GM21526 (cell line): Measurements from ENCODE around the gene SLC7A1.

Source experiments
- ATAC-seq: cut with Tn5 transposase; IDR thresholded peaks from one replicate; pipeline ENCODE4 v1.9.1; 2021; ENCODE audit warnings: moderate library complexity; ENCODE audit not compliant: unreplicated experiment, low FRiP score

SLC7A1 gene

DNA sequence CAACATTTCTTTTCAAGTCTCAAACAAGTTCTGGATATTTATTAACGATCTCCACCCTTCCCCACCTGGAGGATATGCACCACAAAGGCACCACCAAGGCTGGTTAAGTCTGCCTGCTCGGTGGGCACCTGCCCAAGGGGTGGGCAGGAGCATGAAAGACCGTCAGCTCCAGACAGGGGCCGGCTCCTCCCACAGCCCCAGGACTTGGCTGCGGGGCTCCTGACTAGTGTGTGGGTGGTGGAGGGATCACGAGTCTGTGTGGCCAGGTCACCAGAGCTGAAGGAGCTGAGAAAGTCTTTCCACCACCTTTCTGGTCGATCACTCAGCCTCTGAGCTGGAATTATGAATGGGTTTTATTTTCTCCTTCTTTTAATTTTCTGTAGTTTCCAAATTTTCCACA is 7.8 kb downstream of the SLC7A1 start:
- ATAC-seq, result no peak

DNA sequence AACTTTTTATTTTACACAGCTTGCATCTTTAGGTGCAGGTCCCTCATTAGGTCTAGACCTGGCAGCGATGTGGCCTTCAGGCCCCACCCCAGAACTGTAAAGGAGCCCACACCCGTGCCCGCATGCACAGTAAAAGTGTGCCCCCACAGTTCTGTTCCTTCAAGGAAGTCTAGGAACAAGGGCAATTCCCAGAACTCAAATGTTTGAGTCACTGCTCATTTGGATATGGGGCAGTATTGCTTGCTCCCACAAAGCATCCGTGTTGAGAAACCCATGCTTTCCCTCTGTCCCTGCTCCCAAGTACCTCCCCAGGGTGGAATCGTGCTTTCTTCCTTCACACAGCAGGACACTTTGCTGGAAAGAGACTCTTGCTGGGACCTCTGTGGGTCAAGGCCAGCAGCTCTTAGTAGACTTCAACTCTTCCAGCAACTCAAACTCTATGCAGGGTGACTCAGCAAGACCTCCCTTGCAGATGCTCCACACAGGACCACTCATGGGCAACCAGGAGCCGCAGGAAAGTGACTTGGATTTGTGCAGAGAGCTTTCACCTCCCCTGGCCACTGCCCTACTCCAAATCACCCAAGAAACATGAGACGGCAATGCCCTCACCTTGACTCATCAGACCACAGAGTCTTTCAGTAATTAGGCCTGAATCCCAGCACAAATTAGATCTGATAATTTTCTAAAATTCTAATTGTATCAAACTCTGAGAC is 12.3 kb downstream of the SLC7A1 start:
- ATAC-seq, result no peak

DNA sequence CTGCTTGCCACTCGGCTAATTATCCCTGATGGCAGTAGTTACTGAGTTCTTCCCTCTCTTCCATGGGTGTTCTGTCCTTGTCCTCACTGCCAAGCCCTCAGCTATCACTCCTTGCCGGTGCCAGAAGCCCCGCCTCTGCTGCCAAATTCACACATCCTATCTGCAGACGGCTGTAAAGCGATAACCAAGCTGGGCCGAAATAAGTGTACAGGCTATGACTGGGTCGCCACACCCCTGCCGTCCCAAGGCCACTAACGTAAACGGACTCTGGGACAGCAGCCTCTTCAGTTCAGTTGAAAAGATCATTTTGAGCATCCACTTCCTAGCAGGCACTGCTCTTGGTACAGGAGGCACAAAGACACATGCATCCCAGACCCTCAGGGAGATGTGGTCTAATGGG is 13.3 kb downstream of the SLC7A1 start:
- no peak for ATAC-seq

DNA sequence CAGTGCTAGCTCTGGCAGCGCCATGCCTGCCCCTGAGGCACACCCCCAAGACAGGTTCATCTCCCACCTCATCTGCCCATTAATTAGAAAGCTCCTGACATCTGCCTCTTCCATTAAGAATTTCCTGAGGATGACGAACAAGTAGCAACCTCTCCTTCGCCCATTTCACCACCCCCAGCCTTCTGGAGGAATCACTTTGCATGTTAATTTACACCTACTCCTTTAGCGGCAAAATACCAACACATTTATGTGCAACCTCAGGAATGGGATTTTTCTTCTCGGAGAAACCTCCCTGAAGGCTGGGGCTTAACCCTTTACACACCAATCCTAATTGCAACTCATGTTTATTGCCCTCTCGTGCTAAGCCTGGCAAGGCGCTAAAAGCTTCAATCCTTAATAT is 13.8 kb downstream of the SLC7A1 start:
- ATAC-seq, result no peak

DNA sequence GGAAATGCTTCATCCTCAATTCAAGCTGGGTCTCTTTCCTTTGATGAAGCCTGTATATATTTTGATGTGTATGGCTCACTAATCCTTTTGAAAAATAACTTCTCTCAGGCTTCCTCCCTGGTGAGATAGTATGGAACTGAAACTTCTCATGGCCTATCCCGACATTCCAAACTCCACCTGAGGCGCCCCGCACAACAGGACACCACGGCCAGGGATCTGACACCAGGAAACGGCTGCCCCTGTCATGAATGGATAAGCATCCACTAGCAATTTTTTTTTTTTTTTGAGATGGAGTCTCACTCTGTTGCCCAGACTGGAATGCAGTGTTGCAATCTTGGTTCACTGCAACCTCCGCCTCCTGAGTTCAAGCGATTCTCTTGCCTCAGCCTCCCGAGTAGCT is 16.4 kb downstream of the SLC7A1 start:
- ATAC-seq, result no peak

DNA sequence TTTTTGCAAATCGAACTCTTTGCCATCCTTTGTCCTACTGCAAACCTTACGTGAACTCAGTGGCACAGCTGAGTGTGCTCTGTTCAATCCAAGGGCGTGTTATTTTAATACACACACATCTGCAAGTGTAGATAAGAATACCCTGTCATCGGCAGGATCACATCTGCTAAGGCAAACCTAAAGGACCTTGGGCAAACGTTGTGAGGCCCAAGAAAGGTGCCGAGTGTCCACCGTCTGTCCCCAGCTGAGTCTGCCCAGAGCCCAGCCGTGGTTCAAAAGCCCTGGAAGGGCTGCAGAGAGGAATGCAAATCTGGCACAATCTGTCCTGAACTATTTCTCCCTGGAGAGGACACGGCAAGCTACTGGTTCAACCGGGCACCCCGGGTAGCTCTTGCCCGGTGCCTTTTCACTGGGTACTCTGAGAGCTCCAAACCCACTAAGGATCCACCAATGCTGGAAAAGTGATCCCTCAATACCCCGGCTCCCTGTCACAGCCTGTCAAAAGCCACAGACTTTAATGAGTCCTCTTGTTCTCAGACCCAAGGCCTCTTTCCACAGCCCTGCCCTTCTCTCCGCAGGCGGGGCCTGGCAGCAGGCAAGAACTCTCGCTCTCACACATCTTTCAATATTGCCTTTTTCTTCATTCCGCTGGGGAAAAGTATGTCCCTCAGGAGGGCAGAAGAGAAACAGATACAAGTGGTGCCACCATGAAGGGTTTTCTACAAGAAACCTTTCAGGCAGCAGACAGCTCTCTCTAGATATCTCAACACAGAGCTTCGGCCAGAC is 17.0 kb downstream of the SLC7A1 start:
- no peak for ATAC-seq

DNA sequence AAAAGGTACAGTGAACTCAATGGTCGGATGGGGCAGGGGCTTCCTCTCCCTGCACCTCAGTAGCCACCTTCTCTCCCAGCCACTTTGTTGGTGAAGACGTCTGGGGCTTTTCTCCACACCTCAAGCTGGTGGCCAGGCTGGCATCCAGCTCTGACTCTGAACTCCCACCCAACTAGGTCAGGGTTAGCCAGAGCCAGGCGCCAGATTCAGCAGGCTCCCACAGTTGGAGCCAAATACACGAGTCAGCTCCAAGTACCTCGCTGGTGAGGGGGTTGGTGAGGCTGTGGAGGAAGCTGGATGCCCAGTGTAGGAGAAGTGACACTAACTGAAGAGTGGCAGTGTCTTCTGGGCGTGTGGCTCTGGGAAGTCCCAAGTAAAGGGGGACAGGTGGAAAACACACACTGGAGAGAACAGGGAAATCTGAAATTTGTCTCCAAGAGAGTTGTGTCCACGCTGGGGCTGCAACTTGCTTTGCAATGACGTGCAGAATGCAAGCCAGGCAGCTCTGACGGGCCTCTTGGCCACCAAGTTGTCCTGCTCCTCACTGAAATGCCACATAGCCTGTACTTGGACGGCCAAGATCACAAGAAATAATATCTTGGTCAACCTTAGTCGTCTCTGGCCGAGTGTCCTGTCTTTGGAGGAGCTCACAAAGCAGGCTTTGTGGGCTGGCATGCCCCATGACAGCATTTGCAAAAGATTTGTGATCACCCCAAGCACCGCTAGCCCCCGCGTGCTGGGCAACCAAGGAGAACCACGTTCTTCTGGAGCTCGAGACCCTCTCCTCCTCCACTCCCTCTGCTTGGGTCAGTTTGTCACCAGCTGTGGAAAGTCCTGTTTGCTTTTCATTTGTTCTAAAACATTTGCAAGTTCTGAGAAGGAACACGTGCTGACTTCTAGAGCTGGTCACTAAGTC is 18.1 kb downstream of the SLC7A1 start:
- no peak for ATAC-seq

DNA sequence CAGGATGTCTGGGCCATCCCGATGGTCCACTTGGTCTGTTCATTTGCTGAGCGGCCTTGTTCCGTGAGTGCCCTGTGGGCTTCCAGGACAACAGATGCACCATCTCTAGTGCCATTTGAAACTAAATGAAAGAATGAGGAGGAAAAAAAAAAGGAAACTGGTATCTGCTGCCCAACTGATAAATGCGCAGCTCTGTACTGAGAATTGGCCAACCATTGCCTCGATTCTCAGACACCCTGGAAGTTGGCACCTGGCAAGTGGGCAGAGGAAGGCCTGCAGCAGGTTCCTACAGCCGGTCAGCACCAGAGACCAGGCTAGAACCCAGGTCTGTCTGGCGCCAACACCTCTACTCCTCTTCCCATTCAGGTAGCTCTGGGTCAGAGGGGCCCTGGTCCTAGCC is 18.9 kb downstream of the SLC7A1 start:
- no peak for ATAC-seq

DNA sequence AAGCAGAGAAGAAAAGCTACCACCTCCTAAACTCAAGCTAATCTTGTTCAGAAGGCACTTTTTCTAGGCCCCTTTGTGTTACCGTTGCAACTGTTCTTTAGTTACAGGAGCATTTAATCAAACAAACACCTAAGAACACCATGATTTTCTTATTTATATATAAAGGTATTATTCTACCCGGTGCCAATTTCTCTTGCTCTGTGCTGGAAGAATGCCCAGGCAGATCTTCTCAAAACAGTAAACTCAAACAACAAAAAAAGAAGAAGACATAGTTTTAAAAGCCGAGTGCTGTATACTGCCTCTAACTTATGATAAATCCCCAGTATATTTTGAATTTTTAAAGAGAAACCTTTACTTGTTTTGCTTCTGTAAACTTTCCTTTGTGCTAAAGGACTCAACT is 20.4 kb downstream of the SLC7A1 start:
- no peak for ATAC-seq

DNA sequence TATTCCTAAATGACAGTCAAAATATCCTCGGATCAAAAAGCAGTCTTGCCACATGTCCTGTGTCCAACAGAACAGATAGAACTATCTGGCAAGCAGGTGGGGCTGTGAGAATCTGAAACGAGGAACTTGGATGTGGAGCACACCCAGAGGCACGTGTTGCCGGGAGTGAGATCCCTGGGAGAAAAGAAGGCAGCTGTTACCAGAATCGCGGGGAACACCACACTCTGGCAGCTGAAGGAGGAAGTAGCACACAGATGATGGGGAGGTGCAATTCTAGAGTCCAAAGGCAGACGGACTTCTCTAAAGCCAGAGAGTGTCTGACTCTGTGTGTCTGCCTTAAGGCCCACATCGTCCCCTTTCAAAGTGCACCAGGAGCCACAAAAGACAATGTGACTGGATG is 22.3 kb downstream of the SLC7A1 start:
- no peak for ATAC-seq

DNA sequence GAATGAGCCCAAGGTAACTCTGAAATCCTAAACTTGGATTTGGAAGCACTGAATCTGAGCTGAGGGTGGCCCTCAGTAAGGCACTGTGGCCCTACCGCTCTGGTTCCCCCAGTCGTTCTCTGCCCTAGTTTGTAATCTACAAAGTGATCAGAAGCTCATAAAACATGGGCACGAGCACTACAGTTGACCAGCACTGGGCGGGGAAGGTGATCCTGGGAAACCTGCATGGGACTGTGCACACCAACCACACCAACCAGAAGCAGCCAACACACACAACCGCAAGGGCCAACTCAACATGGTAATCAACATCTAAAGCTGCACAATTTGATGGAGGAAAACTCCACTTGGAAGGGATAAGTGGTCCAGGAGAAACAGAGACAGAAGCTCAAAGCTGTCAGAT is 22.9 kb downstream of the SLC7A1 start:
- ATAC-seq, result no peak

DNA sequence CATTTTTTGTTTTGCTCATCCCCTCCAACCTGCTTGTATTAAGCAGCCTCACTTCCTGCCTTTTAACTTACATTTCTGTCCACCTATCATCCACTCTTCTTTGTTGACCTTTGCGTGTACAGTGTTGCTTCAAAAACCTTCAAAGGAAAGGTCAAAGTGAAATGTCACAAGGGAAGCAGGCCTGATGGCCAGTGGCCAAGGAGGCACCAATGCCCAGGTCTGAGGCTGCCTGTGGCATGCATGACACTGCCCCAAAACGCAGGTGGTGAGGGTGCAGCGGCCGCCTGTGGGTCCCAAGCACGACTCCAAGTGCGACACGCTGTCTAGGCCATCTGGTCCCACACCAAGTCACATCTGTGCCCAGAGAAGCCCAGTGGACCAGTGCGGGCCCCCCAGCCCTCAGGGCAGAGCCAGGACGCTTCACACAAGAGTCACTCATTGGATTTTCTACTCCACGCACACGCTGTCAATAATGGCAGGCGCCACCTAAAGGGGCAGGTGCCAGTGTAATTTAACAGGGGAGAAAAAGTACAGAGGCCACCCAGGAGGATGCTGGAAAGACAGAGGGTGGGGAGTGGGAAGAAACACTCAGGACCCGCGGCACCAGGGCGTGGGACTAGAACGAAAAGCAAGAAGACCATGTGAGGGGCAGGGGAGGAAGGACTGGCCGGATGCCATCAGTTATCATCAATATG is 23.5 kb downstream of the SLC7A1 start:
- no peak for ATAC-seq

DNA sequence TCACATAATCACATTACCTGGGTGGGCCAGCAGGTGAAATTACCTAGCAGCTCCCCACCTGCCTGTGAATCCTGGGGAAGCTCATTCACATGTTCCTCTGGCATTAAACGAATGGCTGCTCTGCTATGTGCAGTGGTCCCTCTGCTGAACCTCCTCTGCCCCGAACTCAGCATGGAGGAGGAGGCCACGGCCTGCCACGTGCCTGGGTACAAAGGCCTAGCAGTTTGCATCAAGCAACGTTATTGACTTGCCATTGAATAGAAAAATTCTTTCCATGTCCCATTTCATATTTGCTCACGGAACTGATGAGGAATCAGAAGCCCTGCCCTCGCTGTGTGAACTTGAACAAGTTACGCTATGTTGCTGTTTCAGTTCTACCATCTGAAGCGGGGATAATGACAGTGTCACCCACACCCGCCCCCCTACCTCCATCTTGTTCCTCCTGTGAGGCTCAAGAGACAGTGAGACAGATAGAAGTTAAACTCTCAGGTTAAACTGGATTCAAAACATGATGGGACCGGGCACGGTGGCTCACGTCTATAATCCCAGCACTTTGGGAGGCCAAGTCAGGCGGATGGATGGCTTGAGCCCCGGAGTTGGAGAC is 25.3 kb downstream of the SLC7A1 start:
- ATAC-seq, result no peak

DNA sequence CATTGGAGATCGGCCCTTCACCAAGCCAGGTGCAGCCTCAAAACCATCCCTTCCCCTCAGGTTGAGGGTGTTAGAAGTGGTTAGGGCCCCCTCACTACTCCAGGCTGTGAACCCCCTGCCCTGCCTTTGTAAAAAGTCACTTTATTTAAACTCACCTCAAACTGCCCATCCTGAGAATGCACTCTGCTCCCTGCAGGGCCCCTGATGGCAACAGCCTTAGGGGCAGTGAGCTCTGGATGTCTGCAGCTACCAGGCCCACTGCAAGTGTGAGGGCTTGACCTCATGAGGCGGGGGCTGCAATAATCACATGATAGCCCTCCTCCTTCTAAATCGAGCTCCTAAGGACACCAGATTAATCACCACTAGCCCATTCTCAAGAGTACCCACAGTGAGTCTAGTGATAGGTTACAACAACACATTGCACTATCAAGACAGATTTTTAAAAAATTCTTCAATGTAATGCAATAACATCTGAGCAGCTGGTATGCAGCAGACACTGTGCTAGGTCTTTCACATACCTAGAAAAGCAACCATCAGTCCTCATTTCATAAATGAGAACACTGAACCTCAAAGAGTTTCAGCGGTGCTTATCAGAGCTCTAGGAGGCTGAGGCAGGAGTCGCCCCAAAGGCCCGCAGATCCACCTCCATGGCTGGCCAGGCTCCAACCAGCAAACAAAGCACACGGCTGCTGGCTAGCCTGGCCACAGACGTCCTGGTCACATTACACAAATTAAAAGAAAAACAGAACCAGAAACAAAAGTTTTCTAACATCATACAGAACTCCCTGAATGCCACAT is 26.0 kb downstream of the SLC7A1 start:
- no peak for ATAC-seq

DNA sequence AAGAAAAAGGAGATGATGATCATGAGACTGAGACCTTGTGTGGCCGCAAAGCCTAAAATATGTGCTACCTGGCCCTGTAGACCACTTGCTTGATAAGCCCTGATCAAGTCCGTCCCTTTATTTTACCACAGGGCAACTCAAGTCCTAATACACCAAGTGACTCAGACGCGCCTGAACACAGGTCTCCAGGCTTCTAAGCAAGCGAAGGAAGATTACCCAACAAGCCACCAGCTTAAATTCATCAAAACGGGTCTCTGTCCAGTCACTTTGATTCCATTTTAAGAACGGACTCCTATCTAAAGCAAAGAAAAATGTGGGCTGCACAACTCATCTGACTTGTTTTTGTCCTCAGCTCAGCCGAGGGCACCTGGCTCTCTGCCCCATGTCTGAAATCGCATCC is 26.8 kb downstream of the SLC7A1 start:
- no peak for ATAC-seq

DNA sequence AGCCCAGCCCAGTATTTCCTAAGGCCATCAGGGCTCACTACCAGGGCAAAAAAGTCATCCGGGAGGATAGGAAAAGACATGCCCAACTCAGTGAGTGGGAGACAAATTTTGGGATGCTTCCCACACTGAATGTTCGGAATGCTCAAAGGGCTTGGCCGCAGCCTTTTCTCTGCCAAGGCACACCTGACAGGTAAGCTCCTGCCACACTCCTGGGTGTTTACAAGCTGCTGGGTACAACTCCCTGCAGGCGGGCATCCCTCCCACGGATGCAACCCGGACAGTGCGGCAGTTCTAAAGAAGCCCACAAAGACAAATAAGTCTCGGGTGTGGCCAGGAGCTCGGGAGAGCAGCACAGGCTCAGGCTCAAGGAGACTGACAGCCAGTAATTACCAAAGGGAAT is 28.1 kb downstream of the SLC7A1 start:
- ATAC-seq, result no peak

DNA sequence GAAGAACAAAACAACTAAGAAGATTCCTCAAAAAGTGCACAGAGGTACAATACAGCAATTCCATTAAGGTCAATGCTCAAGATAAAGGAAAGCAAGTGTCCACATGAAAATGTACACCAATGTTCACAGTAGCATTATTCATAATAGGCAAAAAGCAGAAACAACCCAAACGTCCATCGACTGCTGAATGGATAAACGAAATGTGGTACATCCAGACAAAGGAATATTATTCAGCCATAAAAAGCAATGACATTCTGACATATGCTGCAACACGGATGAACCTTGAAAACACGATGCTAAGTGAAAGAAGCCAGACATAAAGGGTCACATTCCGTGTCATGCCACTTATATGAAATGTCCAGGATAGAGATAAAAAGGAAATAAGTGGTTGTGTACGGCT is 29.3 kb downstream of the SLC7A1 start:
- ATAC-seq, result no peak

DNA sequence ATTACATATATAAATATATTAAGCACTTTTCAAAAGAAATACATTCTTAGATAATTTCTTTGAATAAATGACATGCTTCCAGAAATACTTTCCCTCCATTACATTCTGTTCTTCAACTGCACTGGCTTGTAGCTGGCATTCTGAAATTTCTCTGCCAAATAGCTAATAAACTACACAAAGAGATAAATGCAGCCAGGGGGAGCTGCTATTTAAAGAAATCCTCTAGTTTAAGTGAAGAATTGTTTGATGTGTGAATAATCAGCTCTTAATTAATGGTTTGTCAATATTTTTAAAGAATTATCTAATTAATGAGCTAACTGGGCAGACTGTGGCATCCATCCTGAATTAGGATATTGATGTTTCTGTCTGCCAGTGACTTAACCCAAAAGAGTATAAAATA is 30.7 kb downstream of the SLC7A1 start:
- ATAC-seq, result no peak

DNA sequence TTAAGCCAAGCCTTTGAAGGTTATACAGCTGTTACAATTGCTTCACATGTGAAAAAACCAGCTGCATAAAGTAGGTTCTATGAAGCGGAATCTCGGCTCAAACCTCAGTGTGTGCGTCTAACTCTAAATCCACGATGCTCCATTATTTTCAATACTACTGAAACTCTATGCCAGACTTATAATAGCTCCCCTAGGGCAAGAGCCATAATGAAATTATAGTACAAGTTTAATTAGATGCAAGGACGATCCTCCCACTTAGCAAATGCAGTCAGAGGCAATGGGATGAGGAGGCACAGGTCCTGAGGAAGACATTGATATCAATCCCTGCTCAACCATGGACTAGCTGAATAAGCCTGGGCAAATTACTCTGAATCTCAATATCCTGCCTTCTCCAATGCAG is 31.1 kb downstream of the SLC7A1 start:
- ATAC-seq, result no peak
